Subcutaneous abdominal adipose tissue (tissue), 5 donors: ENCODE measurements around the gene TPM1.

Source experiments
- H3K27ac ChIP-seq: one replicate; pipeline ENCODE4 v1.7.0; 2013; ENCODE audit warnings: low read depth, mild to moderate bottlenecking, inconsistent platforms, low read length, moderate library complexity
- H3K27me3 ChIP-seq, 5 donors: one replicate each; pipeline ENCODE4 v1.7.0; 2013; ENCODE audit warnings: low read length in 5 of 5, inconsistent platforms in 1 of 5; ENCODE audit not compliant: control insufficient read depth in 5 of 5, insufficient read depth in 4 of 5
- H3K36me3 ChIP-seq, 5 donors: one replicate each; pipeline ENCODE4 v1.7.0; 2013; ENCODE audit warnings: low read length in 5 of 5; ENCODE audit not compliant: control insufficient read depth in 5 of 5, insufficient read depth in 5 of 5
- H3K4me1 ChIP-seq, 5 donors: one replicate each; pipeline ENCODE4 v1.7.0; 2013; ENCODE audit warnings: low read length in 5 of 5, mild to moderate bottlenecking in 3 of 5, moderate library complexity in 1 of 5; ENCODE audit not compliant: control insufficient read depth in 5 of 5, insufficient read depth in 5 of 5
- H3K4me3 ChIP-seq, 5 donors: one replicate each; pipeline ENCODE4 v1.7.0; 2013; ENCODE audit warnings: low read length in 5 of 5, low read depth in 1 of 5
- H3K9ac ChIP-seq, 5 donors: one replicate each; pipeline ENCODE4 v1.7.0; 2013; ENCODE audit warnings: low read length in 5 of 5, mild to moderate bottlenecking in 4 of 5, moderate library complexity in 3 of 5
- H3K9me3 ChIP-seq, 5 donors: one replicate each; pipeline ENCODE4 v1.7.0; 2013; ENCODE audit warnings: low read length in 5 of 5; ENCODE audit not compliant: control insufficient read depth in 5 of 5
- donor health status: healthy.
- donor health status: healthy.
- donor health status: healthy.
- donor health status: healthy.
- donor health status: healthy.

Gene TPM1

DNA sequence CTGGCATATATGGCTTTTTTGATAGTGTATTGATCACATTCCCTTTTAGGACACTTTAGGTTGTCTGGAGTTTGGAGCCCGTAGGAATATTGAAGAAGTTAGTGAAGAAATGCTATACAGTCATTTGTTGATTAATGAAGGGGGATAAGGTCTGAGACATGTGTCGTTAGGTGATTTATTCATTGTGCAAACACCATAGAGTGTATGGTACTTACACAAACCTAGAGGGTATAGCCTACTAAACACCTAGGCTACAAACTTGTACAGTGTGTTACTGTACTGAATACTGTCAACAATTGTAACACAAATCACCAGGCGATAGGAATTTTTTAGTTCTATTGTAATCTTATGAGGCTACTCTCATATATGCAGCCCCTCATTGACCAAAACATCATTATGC is 3.3 kb downstream of the TPM1 start:
- Histone ChIP-seq H3K27ac (no peak overlapping the region), H3K36me3 (no peaks in the 10 kb centered on the region), H3K4me3 (peak overlapping the region in 2 of 5 donors; percentile 5 to 17), H3K27me3 (peaks cover 13 to 26% (median 22%) of the 10 kb centered on the region in 5 donors), H3K9me3 (no peaks in the 10 kb centered on the region), H3K4me1 (peaks cover 4 to 79% (median 62%) of the 10 kb centered on the region in 5 donors), H3K9ac (no peak overlapping the region)

DNA sequence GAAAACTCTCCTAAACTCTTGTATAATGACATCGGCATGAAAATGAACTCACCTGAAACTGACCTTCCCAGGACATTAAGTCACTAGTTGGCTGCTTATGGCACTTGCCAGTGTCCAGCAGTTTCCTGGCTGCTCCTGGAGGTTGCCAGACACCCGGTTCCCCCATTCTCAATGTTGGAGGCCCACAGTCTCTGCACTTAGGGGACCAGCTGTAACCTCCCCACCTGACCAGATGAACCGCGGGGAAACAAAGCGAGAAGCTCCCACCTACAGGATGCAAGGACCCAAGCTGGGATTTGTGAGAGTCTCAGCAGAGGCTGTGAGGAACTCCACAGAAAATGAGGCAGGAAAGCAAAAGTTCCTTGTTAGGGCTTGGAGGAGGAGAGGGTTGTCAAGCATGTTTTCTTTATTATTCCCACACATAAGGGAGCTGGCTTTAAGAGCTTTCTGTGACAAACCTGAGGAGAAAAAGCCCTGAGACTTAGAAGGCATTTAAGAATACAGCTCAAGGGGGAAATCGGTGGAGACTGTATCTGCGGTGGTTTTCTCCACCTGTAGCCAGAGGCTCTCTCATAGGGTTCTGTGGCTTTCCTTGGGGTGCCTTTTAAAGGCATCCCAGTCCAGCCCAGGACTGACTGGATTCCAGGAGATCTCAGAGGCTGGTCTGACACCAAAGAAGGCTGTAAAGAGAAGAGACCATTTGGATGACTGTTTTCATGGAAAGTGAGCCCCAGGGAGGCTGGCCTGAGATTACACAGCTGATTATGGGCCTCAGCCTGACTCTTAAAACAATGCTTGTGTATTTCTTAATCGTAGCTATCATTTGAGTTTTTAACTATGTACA is 4.6 kb downstream of the TPM1 start:
- Histone ChIP-seq H3K4me3 (peak overlapping the region in 4 of 5 donors; percentile 22 to 94 (median 91)), H3K36me3 (no peaks in the 10 kb centered on the region), H3K27me3 (peaks cover 8 to 15% (median 14%) of the 10 kb centered on the region in 5 donors), H3K9me3 (no peaks in the 10 kb centered on the region), H3K27ac (peak overlapping the region; percentile 87), H3K4me1 (peaks cover 5 to 87% (median 69%) of the 10 kb centered on the region in 5 donors), H3K9ac (peak overlapping the region in 4 of 5 donors; percentile 24 to 78 (median 54))

DNA sequence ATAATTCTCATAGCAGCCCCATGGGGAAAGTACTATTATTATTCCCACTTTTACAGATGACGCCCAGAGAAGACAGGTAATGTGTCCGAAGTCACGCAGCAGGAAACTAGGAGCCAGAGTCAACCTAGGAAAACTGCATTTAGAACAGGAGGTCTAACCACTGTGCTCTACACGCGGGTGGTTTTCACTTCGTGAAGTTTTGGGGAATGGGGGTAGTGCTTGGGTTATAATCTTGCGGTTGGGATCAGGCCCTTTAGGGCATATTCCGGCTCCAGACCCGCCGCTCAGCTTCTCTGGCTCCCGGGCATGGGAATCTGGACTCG is 5.2 kb downstream of the TPM1 start:
- H3K4me3 ChIP-seq = peak overlapping the region; percentile 22 to 94 (median 91)
- no peaks in the 10 kb centered on the region for H3K36me3 ChIP-seq
- H3K27ac ChIP-seq = peak overlapping the region; percentile 87
- H3K4me1 ChIP-seq = peaks cover 5 to 87% (median 69%) of the 10 kb centered on the region in 5 donors
- H3K27me3 ChIP-seq = peaks cover 8 to 15% (median 13%) of the 10 kb centered on the region in 5 donors
- H3K9ac ChIP-seq = peak overlapping the region; percentile 58 to 89 (median 78)
- H3K9me3 ChIP-seq = no peaks in the 10 kb centered on the region

DNA sequence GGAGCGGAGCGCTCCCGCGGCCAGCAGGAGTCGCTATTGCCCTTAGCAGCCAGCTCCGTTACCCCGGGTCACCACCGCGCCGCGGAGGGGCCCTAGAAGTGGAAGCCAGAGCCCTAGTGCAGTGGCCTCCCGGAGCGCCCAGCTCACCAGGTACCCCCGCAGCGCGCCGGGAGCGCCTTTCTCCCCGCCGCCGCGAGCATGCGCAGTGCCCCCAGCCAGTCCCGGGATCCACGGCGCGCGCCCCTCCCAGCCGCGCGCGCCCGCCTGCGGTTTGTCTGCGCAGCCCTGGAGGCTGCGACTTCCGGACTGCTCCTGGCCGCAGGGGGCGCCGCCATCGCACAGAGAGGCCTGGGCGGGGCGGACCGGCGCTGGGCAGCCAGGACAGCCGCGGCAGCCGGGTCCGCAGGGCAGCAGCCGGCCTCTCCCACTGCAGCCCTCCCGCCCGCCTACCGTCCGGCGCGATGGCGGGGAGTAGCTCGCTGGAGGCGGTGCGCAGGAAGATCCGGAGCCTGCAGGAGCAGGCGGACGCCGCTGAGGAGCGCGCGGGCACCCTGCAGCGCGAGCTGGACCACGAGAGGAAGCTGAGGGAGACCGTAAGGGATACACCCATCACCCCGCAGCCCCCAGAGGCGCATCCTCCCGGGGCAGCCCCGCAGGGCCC is 5.7 kb downstream of the TPM1 start:
- H3K27ac ChIP-seq = peak overlapping the region; percentile 87
- peaks cover 7 to 13% (median 10%) of the 10 kb centered on the region in 5 donors for H3K27me3 ChIP-seq
- peaks cover 5 to 87% (median 69%) of the 10 kb centered on the region in 5 donors for H3K4me1 ChIP-seq
- peak overlapping the region in 4 of 5 donors; percentile 90 to 94 (median 92) for H3K4me3 ChIP-seq
- no peaks in the 10 kb centered on the region for H3K9me3 ChIP-seq
- H3K9ac ChIP-seq = peak overlapping the region; percentile 77 to 91 (median 88)
- no peaks in the 10 kb centered on the region for H3K36me3 ChIP-seq

DNA sequence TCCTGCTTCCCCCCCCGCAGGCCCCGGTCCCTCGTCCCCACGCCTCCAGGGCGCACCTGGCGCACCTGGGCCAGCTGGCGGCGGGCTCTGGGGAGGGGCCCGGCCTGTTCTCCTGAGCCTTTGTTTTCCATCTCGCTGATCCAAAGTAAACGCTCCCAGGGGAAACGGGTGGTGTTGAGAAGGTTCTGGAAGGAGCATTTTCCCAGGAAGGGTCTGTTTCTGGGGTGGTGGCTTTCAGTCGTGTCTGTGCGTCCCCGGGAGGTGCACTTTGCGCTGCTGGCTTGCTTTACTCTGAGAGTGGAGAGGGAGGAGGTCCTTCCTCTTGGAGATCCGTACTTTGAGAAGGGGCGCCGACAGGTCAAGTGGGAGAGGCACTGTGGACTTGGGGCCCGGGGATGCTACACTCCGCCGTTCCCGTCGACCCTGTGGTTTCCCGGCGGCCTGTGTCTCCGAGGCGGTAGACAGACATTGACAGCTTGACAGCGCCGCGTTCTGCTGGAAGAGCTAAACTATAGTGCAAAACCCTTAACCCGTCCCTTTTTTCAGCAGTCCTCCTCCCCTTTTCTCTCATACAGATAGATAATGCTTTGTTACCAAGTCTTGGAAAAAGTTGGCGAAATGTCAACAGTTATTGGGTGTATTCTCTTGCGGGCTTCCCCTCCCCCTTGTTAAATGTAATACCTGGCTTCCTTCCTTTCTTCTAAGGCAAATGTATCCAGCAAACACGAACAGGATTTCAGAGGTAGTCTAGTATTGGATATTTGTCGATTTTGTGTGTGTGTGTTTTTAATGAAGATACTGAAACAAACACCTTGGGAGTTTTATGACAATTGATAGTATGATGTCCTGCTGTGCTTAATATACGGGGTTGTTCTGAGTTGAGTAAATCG is 6.5 kb downstream of the TPM1 start:
- peaks cover 5 to 86% (median 69%) of the 10 kb centered on the region in 5 donors for H3K4me1 ChIP-seq
- H3K36me3 ChIP-seq = no peaks in the 10 kb centered on the region

DNA sequence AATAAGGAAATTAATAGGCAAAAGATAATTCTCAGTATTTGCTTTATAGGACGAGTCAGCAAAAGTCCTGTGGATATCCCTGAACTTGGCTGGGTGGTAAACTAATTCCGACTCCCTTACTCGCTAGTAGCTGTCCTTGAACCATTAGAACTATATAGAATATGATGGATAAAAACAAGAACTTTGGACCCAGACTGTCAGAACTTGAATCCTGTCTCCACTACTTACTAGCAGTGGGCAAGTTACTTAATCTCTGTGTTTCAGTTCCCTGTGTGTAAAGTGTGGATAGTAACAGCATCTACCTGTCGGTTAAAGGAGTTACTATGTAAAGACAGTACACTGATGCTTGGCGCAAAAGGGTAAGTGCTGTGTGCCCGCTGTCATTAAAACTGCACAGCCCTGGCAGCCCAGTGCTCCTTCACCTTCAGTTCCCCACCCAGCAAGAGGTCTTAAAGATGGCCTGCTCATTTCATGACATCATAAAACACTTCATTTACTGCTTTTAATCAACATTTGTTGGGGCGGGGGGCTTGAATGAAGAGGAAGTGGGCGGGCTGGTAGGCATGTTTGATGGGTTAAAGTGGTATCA is 7.3 kb downstream of the TPM1 start:
- Histone ChIP-seq H3K9me3 (no peaks in the 10 kb centered on the region), H3K27ac (peak overlapping the region; percentile 87), H3K4me1 (peaks cover 5 to 87% (median 72%) of the 10 kb centered on the region in 5 donors), H3K9ac (peak overlapping the region in 4 of 5 donors; percentile 0 to 91 (median 72)), H3K4me3 (peak overlapping the region; percentile 90 to 94 (median 92)), H3K36me3 (no peaks in the 10 kb centered on the region), H3K27me3 (no peaks in the 10 kb centered on the region)

More for the DNA sequence above, 6.5 kb downstream of the TPM1 start:
- Histone ChIP-seq H3K27ac (peak overlapping the region; percentile 87), H3K9me3 (no peaks in the 10 kb centered on the region), H3K9ac (peak overlapping the region; percentile 74 to 91 (median 88)), H3K4me3 (peak overlapping the region; percentile 90 to 94 (median 92)), H3K27me3 (peaks cover 3 to 5% (median 4%) of the 10 kb centered on the region in 5 donors)

DNA sequence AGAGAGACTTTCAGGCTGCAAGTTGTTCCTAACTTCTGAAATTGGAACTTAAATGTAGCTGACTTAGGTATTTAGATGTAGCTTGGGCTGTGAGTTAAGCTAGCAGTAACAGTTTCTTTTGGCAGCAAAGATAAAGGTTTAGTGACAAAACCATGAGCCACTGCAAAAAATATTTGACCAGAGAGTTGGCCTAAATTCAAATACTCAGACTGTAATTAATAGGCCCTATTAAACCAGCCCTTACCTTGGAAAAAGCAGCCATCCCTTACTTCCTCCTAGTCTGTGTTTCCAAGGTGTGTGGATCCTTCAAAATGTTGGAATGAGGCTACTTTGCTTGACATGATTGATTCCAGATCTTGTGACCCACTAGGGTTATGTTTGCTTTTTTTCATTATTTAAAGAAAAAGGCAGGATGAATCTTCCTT is 8.2 kb downstream of the TPM1 start:
- no peaks in the 10 kb centered on the region for H3K27me3 ChIP-seq
- H3K4me3 ChIP-seq = peak overlapping the region in 4 of 5 donors; percentile 26 to 94 (median 91)
- H3K36me3 ChIP-seq = no peaks in the 10 kb centered on the region
- peak overlapping the region in 2 of 5 donors; percentile 57 to 91 for H3K9ac ChIP-seq
- H3K27ac ChIP-seq = peak overlapping the region; percentile 87
- H3K9me3 ChIP-seq = no peaks in the 10 kb centered on the region
- H3K4me1 ChIP-seq = peaks cover 5 to 84% (median 77%) of the 10 kb centered on the region in 5 donors

DNA sequence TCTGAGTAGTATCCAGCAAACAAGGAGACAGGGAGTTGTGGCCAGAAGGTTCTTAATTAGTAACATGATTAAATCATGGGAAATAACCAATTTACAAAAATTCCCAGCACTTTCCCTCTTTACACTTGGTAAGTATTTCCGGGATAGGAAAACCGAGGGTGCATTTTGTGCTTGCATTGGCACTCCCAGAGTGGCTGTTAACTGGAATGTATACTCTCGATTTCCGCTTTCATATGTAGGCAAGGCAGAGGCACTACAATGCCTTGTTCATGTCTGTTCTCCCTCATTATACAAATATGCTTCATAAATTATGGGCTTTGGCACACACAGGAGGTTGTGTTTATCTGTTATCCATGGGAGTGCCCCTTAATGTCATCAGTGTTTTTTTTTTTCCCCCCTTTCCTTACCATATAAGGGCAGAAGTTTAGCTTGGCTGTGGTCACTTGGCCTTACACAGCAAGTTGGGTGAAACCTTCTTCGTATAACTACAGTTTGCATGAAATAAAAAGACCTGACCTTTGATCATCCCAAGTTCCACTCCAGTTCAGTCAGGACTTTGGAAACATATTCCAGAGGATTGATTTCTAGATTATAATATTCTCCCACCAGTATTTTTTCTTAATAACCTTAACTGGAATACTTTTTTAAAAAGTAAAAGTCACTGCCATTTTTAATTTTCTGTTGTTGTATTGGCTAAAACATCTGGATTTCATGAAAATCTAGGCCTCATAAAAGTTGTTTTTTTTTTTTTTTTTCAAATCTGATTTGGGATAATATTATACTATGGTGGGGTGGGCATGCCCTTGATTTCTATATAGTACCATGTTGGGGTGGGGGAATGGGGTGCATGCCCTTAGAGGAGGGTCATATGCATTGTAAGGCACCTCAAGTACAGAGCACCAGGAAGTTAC is 8.9 kb downstream of the TPM1 start:
- Histone ChIP-seq H3K27ac (peak overlapping the region; percentile 87), H3K4me3 (peak overlapping the region in 4 of 5 donors; percentile 2 to 94 (median 91)), H3K9me3 (no peaks in the 10 kb centered on the region), H3K27me3 (no peaks in the 10 kb centered on the region), H3K4me1 (peaks cover 5 to 83% (median 78%) of the 10 kb centered on the region in 5 donors), H3K36me3 (no peaks in the 10 kb centered on the region), H3K9ac (peak overlapping the region in 1 of 5 donors; percentile 57)
